Activated CD4-positive, alpha-beta T cell treated with anti-CD3 and anti-CD28 coated beads for 1 hour (primary cell): ENCODE data around the gene SASS6.
"Not testable (repeated sequence)": the region's sequence is repeated elsewhere in the genome, so short reads cannot be mapped to it uniquely, and the experiment has no call there.

Experiments used
- DNase-seq: peaks from one replicate; pipeline ENCODE4 v3.0.0-alpha.2; 2020

Gene SASS6

DNA sequence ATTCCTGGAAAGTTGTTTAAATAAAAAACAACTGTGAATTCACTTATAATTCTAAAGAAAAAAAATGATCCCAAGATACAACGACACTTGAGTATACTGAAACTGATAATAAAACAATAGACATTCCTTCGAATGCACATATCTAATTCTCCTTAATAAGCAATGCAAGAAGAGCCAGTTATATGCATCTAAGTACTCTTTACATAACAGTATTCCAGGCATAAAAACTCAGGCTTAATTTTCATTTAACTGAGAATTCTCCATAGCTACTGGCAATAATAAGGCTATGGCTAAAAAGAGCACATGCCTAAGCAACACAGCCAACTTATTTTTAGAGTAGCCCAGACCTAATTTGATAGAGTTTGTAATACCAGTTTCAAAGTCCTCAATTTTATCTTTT lies 31.2 kb downstream of the SASS6 start:
- DNase-seq, result no peak

DNA sequence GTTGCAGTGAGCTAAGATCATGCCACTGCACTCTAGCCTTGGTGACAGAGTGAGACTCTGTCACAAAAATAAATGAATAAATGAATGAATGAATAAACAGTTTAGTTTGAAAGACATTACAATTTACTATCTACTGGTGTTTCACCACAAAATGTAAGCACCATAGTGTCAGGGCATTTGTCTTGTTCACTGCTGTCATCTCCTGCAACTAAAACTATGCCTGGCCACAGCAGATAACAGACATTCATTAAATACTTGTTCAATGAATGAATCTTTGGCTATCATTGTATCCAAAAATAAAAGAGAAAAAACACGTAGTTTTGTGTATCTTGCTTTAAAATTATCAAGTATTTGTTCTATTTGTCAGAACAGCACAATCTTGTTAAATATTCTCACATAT lies 32.5 kb downstream of the SASS6 start:
- DNase-seq, result no peak

DNA sequence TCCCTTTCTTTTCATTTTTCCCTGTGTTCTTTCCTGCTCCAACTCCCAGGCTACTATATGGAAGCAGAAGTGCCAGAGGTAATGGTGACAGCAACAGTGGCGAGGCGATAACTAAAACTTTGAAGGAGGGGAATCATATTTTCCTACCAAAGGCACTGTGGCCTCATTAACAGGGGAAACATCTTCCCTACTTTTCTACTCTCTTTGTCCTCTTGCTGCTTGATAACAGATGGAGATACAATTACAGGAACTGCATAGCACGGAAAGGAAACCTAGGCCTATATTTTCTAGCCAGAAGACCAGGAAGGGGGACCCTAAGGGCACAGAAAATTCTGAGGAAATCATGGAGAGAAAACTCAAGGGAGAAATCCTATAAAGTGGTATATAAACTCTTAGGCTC lies 42.3 kb downstream of the SASS6 start:
- DNase-seq, result no peak

DNA sequence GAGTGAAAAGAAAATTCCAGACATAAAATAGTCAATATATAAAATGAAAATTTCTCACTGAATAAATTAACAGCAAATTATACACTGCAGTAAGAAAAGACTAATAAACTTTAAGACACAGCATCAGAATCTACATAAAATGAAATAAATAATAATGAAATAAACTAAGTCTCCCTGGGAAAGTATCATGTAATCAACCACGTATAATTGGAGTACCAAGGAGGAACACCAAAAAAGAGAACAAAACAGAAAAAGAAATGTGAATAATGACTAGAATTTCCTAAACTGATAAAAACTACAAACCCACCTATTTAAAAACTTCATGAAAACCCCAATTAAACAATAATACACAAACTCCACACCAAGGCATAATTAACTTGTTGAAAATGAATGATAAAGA lies 43.6 kb downstream of the SASS6 start:
- DNase-seq, result no peak

DNA sequence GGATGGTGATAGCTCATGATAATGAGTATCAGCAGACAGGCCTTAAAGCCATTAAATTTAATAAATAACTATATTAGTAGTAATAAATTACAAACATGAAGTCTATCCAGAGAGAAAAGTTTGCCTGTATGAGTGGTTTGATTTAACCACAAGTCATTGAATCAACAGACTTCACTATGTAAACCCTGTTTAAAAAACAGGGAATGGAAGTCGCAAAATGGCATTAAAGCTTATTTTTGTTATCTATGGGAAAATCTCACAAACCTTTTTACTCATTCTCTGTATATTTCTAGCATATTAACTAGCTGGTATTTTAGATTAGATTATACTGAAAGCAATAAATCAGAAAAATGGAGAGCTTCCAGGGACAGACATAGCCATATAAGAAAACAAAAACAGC lies 45.3 kb downstream of the SASS6 start:
- no peak for DNase-seq

DNA sequence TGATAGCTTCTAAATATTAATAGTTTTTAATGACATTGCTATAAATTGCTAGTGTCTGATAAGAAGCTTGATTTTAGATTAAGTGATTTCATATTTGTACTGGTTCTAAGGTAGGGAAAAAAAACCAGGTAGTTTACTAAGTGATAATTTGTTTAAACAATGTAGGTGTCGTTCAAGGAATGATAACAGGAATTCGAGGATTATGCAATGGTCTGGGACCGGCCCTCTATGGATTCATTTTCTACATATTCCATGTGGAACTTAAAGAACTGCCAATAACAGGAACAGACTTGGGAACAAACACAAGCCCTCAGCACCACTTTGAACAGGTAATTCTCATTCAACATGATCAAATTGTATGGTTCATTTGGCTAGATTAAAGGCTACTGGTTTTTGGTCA lies 52.4 kb downstream of the SASS6 start:
- DNase-seq, result no peak

DNA sequence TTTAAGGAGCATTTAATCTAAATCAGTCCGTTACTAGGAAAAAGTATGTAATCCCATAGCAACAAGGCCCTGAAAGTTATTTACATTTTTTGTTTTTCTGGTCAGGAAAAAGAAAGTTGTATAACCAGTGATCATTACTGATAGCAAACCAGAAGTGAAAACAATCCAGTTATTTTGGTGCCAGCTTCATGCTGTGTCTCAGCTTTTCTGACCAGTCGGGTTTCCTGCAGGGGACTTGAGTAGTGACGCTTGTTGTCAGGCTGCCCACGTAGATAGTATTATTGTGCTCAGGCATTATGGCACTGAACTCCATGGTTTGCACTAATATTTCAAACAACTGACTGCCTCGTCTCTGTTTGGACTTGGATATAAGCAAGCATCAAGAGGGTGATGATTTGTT lies 55.2 kb downstream of the SASS6 start:
- DNase-seq, result no peak

DNA sequence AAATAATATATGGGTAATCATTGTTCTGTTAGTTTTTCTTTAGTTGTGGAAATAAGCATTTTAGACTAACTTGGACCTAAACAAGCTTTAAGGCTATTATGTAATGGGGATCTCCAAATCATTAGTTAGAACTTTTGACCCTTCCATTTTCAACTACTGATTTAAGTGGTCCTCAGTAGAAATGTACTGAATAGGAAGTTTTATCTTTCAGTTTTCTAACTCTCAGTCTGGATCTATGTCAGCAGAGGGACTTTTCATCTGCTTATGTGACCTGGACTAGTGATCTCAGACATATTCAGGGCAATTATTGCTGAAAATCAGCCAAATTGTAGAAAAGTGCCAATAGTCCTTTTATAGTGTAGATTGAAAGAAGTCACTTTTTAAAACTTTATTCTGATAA lies 56.0 kb downstream of the SASS6 start:
- no peak for DNase-seq

DNA sequence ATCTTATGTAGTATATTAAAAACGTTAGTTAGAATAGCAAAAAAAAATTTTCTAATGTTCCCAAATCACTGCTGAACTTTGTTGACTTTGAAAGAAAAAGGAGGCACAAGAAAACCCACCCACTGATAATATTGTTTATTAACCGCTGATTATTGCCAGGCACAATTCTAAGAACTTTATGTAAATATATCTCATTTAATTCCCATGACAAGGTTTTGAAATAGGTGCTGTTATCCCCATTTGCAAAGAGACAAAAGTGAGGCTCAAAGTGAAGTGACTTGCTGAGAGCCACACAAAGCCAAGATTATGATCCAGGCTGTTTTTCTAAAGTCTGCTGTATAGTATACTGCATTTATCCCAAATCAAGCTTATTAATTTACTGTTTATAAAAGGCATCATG lies 56.4 kb downstream of the SASS6 start:
- no peak for DNase-seq

DNA sequence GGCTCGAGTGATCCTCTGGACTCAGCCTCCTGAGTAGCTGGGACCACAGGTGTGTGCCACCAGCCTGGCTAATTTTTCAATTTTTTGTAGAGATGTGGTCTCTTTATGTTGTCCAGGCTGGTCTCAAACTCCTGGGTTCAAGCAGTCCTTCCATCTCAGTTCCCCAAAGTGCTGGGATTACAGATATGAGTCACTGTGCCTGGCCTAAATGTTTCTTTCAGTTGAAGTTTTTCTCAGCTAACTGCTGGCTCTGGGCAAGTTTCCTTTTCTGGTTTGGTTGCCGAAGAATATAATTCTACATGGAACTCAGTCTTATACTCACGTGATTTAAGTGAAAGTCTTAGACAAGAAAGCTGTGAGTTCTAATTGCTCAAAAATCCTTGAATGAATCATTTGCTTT lies 57.0 kb downstream of the SASS6 start:
- DNase-seq, result no peak

DNA sequence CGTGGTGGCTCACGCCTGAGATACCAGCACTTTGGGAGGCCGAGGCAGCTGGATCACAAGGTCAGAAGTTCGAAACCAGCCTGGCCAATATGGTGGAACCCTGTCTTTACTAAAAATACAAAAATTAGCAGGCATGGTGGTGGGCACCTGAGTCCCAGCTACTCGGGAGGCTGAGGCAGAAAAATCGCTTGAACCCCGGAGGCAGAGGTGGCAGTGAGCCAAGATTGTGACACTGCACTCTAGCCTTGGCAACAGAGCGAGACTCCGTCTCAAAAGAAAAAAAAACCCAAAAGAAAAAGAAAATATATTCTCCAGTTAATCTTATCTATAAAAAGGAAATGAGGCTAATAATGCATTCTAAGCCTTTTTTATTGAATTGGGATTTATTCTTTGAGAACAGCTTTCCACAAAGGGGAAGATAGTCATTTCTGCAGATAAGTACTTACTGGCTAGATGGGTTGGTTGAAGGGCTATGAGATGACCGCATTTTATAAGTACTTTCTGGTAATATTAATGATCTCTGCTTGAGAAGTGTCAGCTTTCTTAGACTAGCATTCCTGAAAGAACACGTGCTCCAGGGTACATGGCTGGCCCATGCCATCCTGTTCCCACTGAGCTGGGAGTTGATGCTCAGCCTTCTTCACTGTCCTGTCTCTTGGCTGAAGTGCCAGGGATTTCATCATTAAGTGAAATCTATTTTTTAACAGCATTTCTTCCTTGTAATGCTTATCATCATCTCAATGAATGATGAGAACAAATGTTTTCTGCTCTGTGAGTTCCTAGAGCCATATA lies 57.9 kb downstream of the SASS6 start:
- DNase-seq, result no peak

DNA sequence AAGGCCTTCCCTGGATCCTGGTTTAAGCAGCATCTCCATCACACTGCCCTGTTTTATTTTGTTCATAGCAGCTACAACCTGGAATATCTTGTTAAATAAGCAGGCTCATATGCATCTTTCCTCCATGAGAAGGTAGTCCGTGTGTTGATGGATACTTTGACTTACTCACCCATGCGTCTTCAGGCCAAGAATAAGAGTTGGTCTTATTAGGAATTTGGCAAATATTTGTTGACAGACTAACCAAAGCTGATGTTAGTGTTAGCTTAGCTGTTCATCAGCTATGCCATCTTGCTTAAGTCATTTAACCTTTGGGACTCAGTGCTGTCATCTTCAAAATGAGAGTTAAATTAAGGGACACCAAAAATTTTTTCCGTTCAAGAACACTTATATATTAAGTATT lies 59.2 kb downstream of the SASS6 start:
- no peak for DNase-seq

DNA sequence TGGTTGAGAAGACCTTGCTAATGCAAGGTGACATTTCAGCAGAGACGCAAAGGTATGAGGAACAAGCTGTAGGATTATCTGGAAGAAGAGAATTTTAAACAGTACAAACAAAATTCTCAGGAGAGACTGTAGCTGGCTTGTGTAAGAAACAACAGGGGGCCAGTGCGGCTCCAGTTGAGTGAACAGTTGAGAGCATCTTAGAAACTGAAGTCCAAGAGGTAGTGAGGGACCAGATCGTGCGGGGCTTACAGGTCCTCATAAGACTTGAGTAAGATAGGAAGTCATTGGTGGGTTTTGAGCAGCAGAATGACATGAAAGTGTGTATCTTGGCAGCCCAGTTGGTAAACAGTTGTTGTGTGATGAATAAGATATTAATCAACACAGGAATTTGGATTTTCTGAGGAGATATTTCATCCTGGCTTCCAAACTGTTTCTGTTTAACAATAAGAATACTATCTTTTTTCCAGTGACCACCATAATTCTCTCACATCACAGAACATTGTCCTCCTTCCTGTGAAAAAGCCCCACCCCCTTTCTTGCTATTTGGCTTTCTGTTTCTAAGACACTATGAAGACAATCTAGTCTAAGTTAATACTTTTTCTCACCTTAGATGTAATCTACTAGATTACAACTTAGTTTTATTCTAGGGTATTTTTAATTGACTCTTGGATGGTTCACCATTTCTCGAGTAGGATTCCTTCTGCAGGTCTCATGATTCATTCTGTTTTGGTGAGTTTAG lies 62.4 kb downstream of the SASS6 start:
- no peak for DNase-seq

DNA sequence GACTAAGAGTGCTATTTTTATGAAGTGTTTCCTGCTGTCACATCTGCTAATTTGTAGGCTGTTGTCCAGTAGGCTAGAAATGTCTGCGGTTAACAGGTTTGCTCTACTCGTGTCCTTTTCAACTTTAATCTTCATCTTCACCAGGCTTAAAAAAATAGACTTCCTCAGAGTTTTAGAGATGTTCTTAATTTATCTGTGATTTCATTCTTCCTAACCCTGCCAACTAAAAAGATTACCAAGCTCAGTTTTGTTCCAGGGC lies 66.8 kb downstream of the SASS6 start:
- DNase-seq, result no peak

DNA sequence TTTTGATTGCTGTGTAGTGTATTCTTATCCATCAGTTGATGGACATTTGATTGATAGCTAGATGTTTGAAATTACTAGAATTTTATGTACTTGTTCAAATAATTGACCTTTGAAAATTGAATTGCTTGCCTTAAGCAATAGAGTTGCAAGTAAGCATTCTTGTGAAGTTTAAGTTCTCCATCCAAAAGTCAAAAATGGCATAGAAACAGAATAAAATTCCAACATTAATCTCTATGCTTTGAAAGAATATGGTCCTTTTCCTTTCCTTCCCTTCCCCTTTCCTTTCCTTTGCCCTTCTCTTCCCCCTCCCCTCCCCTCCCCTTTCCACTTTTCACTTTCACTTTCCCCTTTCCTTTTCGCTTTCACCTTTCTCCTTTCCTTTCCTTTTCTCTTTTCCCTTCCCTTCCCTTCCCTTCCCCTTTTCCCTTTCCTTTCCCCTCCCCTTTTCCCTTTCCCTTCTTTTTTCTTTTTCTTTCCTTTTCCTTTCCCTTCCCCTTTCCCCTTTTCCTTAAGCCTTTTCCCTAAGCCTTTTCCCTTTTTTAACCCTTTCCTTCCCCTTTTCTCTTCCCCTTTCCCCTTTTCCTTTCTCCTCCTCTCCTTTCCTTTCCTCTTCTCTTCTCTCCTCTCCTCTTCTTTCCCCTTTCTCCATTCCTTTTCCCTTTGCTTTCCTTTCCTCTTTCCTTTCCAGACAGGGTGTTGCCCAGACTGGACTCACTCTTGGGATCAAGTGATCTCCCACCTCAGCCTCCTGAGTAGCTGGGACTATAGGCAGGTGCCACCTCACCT lies 67.4 kb downstream of the SASS6 start:
- DNase-seq, result no peak

DNA sequence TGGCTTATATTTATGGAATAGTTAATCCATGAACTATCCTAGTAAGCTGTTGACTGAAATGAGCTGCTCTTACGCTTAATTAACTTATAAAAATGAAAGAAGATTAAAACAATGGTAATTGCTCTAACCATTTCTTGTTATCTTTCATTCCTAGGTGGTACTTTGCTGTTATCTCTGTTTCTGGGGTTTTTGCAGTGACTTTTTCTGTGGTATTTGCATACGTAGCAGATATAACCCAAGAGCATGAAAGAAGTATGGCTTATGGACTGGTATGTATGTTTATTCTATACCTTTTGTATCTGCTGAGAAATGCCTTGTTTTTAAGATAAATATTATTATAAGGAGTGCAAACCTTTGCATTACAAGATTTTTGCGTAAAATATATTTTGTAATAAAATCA lies 71.0 kb downstream of the SASS6 start:
- no peak for DNase-seq

DNA sequence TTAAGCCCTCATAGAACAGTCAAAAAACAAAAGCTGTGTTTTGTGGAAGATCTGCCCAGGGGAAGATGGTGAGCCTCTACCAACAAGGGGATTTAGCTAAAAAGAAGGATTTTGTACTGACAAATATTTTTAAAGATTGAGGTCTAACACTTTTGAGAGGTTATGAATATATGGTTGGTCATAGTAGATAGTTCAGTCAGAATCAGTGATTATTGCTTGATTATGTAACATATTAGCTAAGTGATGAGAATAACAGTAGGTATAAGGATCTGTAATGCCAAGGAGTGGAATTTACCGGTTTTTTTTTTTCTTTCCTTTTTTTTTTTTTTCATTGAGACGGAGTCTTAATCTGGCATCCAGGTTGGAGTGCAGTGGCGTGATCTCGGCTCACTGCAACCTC lies 79.0 kb downstream of the SASS6 start:
- DNase-seq, result no peak

DNA sequence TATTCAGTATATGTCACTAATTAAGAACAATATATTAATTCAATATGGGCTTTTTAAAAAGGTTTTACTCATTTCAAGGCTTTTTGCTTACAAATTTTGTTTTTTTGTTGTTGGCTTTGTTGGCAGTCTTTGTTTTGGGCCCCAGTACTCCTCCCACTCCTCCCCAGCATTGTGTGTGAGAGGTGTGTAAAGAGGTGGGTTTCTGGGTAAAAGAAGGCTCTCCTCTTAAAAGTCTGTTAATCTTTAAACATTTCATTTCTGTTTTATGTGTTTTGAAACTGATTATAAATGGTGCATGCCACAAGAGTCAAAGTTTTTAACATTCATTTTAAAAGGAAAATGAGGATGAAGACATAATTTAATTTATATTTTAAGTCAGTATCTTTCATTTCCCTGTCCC lies 79.6 kb downstream of the SASS6 start:
- DNase-seq, result no peak

DNA sequence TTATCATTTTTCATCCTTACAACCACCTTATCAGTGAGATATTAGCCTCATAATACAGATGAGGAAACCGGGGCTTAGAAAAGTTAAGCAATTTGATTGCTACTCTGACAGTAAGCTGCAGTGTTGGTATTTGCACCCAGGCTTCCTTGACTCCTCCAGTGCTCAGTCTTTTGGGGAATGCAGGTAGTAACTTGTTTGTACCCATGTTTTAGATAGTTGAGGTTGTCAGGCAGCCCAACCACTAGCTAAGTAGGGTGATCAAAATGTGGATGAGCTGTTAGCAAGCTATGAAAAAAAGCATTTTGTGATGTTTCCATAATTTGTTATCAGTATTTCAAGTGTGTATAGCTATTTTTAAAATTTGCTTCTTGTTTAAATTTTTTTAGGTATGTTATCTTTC lies 80.8 kb downstream of the SASS6 start:
- DNase-seq, result no peak

DNA sequence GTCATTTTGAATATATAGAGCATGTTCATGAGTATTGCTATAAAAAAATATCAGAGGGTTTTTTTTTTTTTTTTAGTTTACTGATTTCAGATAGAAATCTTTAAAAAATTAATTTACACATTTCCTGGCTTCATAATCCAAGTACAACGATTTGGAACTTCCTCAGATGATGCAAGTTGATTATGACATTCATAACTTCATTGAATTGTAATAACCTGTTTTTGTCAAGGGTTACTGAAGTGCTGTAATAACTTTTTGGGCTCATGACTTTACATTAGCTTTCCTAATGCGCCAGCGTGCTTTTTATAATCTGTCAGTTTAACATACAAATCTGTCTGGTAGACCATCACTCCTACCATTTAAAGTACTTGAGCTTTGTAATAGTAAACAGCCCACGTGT lies 81.3 kb downstream of the SASS6 start:
- DNase-seq, result no peak

DNA sequence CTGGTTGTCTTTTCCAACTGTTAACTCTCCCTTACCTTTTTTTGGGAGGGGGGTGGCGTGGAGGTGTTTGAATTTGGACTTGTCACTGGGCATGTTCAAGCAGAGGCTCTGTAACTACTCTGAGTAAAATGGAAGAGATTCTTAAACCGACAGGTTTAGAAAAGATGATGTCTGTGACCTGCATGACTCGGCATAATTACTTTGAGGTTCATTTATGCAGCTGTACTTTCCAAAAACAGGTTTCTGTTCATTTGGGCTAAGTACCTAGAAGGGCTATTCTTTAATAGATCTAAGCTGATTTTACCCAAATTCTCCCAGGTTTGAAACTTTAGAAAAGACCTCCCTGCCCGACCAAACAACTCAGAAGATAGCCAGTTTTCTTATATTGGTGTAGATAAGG lies 82.6 kb downstream of the SASS6 start:
- DNase-seq, result no peak

DNA sequence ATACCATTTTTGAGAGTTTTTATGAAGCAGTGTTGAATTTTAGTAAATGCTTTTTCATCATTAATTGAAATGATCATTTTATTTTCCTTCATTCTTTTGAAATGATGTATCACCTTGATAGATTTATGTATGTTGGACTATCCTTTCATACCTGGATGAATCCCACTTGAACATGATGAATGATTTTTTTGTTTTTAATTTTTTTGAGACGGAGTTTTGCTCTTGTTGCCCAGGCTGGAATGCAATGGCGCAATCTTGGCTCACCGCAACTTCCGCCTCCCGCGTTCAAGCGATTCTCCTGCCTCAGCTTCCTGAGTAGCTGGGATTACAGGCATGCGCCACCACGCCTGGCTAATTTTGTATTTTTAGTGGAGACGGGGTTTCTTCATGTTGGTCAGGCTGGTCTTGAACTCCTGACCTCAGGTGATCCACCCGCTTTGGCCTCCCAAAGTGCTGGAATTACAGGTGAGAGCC lies 85.5 kb downstream of the SASS6 start:
- not testable (repeated sequence) for DNase-seq

DNA sequence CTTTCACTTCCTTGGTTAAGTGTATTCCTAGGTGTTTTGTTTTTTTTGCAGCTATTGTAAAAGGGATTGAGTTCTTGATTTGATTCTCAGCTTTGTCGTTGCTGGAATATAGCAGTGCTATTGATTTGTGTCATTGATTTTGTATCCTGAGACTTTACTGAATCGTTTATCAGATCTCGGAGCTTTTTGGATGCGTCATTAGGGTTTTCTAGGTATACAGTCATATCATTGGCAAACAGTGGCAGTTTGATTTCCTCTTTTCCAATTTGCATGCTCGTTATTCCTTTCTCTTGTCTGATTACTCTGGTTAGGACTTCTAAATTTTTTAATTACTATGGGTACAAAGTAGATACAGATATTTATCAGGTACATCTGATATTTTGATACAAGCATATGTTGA lies 87.5 kb downstream of the SASS6 start:
- DNase-seq, result no peak

DNA sequence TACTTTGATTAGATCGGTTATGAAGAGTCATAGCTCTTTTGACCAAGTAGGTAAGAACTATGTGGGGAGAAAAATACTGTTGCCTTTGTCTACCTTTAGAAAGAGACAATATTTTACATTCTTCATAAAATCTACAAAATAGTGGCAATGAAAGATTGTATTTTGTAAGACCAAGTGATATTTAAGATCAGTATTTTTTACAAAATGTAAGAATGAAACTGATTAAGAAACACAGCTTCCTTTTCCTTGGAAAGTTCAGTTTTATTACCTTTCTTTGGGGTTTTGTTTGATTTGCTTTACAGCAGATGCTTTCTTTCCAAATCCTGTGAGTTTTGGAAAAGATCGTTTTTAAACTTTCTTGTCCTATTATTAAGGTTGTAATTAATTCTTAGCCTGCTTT lies 93.1 kb downstream of the SASS6 start:
- no peak for DNase-seq
